Skin epidermis (tissue), 12 donors: ENCODE measurements around the gene CYRIA.

Experiments
- H3K27ac ChIP-seq, 21 experiments: fragments of 200-600 bp; sonication (generic) in 11 of 21; one replicate each; pipeline ENCODE4 v1.5.0; 2020; ENCODE audit warnings: mild to moderate bottlenecking in 3 of 21, inconsistent platforms in 2 of 21, moderate library complexity in 2 of 21
- H3K4me3 ChIP-seq, 7 experiments: fragments of 200-600 bp; sonication (generic) in 2 of 7; one replicate each; pipeline ENCODE4 v1.5.0; 2020; ENCODE audit warnings: inconsistent platforms in 2 of 7, mild to moderate bottlenecking in 2 of 7, moderate library complexity in 1 of 7

The CYRIA gene

DNA sequence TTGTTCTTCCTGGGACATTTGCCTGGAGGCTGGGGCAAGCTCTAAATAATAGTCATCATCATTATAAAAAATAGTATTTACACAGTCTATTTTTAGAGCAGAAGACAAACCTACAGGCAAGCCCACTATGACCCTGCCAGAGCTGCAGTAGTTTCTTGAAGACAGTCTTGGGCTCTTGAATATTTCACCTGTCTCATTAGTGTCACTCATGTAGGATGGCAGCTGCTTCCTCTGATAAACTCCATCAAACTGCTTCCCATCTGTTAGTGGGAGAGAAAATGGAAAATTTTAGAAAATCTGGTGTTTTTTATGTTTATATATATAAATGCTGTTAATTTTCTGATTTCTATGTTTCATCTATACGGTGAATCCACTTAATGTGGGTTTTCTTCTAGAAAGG is 8.5 kb upstream of the CYRIA start:
- H3K27ac ChIP-seq, result no peak overlapping the region
- no peak overlapping the region for H3K4me3 ChIP-seq

DNA sequence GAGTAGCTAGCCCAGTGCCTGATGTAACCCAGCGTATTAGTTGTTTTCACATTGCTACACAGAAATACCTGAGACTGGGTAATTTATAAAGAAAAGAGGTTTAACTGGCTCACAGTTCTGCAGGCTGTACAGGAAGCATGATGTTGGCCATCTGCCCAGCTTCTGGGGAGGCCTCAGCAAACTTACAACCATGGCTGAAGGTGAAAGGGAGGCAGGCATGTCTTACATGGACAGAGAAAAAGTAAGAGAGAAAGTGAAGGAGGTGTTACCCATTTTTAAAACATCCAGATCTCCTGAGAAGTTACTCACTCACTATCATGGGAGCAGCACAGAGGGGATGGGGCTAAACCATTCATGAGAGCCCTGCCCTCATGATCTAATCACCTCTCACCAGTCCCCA is 6.1 kb upstream of the CYRIA start:
- H3K4me3 ChIP-seq, result no peak overlapping the region
- H3K27ac ChIP-seq, result no peak overlapping the region

DNA sequence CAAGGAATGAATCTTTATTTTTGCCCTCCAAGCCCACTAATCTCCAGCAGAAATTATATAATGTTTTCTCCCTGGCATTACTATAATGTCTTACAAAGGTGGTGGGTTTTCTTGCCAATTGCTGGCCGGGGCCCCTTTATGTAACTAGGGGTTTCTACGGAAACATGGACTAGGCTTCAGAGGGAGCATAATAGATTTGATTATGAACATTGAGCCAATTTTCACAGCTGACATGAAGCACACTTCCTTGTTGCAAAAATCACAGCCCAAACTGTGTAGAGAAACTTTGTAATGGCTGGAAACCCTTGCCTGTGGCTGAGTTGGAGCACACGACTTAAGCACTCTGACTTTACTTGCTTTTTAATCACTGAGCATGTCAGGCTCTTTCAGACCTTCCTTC is 3.8 kb upstream of the CYRIA start:
- Histone ChIP-seq H3K27ac (no peak overlapping the region), H3K4me3 (no peak overlapping the region)

DNA sequence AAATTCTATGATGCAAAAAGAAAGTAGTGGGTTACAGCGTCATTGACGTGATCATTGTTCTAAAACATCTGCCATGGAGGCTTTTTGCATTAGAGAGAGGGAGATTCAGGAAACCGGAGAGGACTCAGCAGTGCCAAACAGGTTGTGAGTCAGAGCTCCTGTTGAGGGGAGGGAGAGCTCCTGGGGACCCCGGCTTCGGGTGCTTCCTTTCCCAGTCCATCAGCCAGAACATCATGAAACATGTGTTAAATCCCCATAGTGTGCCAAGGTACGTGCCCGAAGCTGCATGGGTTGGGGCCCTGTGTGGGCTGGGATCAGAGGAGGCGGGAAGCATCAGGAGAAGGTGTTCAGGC is 791 bp upstream of the CYRIA start:
- Histone ChIP-seq H3K4me3 (peak overlapping the region in 3 of 7 experiments; percentile 29 to 56 (median 55)), H3K27ac (peak overlapping the region in 4 of 21 experiments; percentile 18 to 55 (median 32))

DNA sequence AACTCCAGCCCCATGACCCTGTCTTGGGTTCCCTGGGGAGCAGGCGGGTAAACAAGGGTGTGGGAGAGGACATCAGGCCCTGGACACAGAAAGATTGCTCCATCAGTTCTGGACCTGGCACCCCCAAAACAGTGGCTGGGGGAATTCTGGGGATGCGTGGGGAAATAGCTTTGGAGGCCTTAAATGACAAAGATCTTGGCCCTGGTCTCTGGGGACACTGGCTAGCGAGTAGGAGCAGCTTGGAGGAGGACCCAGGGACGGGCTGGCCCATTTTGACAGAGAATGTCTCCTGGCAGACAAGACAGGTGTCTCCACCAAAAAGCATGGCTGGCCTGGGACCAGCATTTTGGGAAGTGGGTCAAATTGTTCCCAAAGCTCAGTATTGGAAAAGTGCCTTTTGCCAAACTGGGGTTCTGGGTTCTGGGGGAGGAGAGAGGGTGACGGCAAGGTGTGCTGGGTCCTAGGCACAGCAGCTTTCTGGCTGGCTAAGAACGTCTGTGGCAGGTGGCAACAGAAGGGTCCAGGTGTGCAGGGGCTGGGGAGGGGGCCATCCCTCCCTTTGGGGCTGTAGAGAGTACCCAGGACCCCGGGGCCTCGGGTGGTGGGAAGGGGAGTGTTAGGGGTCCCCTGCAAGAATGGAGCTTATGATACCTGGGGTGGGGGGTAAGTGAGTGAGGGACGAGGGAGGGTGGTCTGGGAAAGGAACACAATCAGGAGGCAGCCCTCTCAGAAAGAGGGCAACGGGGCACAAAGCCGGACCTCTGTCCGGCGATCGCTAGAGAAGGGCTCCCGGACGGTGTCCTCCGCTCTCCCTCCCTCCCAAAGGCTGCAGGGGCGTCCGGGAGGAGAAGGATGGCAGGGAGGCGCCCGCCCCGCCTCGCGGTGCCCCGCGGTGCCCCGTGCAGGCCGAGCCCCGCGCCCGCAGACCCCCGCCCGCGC is 556 bp downstream of the CYRIA start:
- H3K27ac ChIP-seq, result peak overlapping the region; percentile 2 to 81 (median 68)
- peak overlapping the region; percentile 36 to 56 (median 48) for H3K4me3 ChIP-seq

DNA sequence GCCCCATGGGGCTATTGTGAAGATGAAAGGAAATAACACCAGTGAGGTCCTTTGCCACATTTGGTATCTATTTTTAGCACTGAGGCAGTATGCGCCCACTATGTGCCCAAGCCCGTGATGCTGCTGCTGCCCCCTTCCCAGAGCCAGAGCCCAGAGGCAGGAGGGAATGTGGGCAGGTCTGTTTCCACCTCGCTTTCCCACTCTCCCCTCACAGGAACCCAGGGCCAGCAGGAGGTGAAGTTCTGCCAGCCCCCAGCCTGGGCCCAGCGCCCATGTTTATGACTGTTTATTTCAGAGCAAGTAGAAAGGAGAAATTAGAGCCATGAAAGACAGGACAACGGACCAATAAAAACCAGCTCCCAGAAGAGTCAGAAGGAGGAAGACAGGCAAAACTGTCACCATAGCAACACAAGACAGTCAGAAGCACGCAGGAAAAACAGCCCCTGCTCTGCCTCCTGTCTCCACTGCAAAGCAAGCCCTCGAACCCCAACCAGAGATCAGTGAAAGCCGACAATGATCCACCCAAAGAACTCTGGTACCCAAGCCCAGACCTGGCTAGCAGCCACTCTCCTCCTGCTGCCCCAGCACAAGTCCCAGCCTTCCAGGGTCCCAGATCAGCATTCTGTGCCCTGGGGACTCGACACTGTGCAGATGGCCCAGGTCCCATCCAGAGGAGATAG is 1.4 kb downstream of the CYRIA start:
- H3K27ac ChIP-seq, result peak overlapping the region in 16 of 21 experiments; percentile 11 to 81 (median 67)
- H3K4me3 ChIP-seq, result peak overlapping the region; percentile 36 to 56 (median 48)

DNA sequence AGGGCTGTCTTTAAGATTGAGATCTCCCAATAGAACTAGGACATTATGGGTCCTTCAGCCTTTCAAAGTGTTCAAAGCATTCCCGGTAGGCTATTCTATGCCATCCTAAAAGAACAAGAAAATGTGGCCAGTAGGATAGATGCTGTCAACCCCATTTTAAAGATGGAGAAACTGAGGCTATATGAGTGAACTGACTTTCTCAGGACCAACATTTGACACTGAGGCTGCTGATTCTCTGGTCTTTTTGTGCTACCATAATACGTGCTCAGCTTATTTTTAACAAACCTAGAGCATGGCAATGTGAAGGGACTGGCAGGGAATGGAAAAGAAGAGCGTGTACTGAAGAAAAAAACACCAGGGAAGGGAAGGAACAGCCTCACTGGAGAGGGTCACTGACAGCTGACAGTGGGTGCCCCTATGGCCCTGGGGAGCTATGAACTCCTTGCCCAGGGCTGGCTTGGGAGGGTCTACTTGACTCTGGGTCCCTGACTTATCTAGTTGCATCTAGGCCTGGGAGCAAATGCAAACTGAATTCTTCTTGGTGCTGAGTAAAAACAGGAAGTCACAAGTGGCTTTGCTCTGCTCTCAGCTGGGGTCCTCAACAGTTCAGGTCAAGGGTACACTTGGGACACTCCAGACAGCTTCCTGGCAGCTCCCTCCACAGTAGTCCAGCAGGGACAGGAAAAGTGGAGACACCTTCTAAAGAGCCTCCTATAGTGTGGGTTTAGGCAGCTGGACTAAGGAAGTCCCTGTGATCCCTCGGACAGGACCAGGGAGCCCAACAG is 2.3 kb downstream of the CYRIA start:
- peak overlapping the region in 9 of 21 experiments; percentile 1 to 80 (median 39) for H3K27ac ChIP-seq
- H3K4me3 ChIP-seq, result peak overlapping the region in 3 of 7 experiments; percentile 55 to 56 (median 55)

DNA sequence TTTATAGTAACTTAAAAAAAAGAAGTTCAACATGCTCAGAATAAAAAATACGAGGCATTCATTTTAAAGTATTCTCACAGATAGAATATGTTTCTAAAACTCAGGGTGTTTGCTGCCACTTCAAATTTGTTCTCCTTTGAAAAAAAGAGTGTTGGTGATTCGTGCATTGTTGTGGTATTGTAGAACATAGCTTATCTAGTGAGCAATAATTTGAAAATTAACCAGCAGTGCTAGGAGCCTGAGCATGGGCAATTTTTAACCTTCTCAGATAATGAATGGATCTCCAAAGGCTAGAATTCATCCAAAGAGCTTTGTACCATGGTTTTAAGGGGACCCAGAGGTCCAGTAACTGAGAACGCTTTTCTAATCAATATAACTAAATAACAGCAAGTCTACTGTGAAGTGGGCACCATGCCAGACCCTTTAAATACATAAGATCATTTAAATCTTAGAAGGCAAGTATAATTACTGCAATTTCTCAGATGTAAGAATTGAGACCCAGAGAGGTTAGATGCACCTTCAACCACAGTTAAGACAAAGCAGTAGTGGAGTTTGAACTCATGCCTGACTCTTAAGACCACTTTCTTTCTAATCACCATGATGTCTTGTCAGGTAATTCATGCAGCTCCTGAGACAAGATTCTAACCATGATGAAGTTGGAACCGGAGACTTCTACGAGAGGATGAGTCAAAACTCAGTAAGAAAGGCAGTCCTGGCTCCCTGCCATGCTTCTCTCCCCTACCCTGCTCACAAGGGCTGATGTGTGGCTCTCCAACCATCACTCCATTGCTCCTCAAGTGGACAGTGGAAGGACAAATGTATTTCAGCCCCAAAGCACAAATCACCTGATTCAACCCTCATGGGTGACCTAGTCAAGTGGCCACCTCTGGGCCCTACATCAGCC is 3.4 kb downstream of the CYRIA start:
- Histone ChIP-seq H3K27ac (no peak overlapping the region), H3K4me3 (no peak overlapping the region)

DNA sequence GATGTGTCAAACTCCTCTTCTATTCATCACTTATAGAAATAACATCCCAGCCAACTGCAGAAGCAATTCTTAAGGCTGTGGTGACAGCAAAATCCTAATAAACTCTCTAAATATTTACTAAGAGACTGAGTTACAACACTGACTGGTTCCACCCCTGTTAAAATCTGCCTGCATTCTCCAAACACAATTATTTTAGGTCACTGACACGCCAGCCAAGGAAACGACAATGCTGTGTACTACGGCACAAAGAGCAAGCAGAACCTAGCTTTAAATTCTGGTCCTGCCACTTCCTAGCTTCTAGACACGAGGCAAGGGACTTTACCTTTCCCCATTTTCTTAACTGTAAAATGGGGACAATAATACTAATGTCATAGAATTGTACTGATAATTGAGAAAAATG is 4.1 kb downstream of the CYRIA start:
- no peak overlapping the region for H3K27ac ChIP-seq
- no peak overlapping the region for H3K4me3 ChIP-seq

DNA sequence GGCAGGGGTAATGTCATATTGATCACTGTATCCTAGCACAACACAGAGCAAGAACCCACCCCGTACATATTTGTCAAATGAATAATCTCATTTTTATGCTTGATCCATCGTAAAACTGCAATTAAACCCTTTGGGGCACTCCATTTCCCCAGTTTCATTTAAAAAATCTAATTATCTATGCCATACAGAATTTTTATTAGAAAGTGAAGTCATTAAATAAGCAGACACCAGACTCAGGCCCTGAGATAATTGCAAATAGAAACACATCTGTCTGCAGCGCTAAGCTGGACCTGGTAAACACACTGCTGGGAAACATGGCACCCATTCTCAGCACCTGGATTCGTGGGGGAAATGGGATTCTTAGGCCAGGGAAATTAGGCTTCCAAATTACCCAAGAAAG is 5.1 kb downstream of the CYRIA start:
- Histone ChIP-seq H3K4me3 (no peak overlapping the region), H3K27ac (no peak overlapping the region)

DNA sequence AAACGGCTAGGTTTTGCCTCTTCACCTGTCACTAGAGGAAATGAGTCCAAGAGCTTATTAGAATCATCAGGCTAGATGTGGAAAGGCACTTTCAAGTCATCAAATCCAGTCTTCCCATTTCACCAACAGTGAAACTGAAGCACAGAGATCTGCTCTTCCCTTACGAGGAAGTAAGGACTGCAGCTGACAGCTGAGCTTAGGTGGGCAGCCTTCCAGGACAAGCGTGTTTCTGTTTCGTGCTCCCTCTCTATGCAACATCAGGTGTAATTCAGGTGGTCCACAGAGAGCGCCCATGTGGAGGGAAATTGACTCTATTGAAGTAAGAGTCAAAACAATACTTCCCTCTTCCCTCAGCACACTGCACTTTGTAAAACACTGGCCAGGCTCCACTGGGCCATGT is 5.5 kb downstream of the CYRIA start:
- H3K27ac ChIP-seq, result no peak overlapping the region
- no peak overlapping the region for H3K4me3 ChIP-seq

DNA sequence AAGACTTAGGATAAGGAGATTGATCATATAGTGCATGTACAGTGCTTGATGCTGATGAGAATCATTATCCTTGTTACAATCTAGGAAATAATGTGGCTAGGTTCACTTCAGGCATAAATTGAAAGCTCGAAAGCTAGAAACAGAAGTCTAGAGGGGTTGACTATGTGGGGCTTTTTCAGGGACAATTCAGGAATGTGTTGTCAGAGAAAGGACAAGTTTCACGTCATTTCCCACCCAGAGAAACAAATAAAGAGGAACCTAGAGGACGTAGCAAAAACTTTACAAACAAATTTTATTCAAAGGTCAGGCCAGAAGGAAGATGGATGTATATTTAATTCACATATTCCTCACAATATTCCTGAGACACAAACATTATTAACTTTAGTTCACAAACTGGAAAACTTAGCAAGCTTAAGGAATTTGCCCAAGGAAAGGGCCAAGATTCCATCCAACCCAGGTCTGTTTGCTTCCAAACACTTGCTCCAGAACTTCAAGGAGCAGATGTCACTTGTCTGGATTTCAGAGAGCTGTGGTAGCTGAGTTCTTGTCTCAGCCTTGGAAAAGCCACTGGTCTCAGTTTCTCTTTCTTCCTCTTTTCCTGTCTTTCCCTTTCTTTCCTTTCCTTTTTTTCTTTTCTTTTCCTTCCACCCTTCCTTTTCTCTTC is 7.4 kb downstream of the CYRIA start:
- H3K4me3 ChIP-seq, result no peak overlapping the region

DNA sequence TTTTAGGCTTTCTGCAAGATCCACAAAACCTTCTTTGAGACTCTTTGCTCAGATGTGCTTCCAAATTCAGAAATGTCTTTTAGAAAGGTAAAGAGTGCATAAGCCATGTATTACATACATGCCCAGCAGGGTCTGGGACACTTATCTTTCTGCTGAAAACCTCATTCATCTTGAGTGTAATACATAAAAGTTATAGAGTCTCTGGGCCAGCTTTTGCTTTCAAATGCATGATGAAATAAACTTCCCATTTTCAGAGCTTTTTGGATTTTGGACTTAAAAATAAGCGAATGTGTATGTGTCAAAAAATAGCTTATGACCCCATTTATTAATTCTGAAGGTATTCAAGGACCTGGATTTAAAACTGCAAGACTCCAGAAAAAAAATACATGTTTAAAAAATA is 8.0 kb downstream of the CYRIA start:
- peak overlapping the region in 10 of 21 experiments; percentile 6 to 65 (median 48) for H3K27ac ChIP-seq

More for the DNA sequence above, 7.4 kb downstream of the CYRIA start:
- H3K27ac ChIP-seq, result peak overlapping the region in 11 of 21 experiments; percentile 4 to 65 (median 39)

DNA sequence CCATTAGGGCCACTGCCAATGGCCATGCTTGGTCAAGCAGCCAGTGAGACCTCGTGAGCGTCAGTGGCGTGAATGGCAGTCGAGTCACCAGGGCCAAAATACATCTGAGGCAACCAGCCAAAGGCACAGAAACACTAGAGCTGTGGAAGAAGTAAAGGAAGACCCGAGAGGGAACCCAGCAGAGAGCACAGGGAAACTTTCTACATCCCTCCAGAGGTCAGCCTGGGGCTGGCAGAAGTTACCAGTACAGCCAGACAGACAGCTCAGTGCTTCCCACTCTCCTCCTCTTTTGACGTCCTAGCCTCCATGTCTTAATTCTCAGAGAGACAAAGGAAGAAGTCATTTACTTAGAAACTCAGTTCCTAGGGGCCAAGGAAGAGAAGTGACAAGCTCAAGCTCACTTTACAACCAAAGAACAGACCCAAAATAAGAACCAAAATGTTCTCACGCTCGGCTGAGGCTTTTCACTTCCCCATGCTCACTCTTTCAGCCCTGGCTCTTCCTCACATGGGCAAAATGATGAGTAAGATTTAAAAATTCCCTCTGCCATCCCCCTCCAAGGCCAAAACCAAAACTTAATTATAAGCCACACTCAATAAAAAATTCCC is 8.7 kb downstream of the CYRIA start:
- Histone ChIP-seq H3K4me3 (no peak overlapping the region), H3K27ac (peak overlapping the region in 16 of 21 experiments; percentile 1 to 71 (median 43))

More for the DNA sequence above, 8.0 kb downstream of the CYRIA start:
- no peak overlapping the region for H3K4me3 ChIP-seq

DNA sequence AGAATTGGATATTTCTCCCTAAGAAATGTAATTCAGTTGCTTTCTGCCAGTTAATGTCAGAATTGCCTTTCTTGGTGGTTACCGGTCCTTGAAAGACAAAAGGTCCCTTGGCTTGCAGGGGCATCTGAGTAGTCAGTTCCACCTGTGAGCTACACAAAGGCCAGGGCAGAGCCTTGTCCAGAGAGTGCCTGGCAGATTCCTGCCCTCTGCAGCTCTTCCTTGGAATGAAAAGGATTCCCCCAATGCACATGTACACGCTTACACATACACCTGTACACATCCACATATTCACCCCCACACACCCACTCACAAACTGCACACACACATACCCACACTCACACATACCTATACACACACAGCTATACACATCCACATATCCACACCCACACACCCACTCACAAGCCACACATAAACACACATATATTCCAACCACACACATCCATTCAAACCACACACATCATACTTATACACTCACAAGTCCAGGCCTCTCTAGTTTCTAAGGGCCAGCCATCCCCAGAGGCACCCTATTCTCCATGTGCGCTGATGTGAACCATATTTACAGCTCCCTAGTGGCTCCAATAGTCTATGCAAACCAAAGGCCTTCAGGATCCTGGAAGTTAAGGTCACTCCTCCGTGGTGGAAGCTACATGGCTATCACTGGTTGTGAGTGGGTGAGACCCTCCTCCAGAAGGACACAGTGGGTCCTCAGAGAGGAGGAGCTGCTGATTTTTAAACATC is 9.6 kb downstream of the CYRIA start:
- H3K27ac ChIP-seq, result peak overlapping the region in 14 of 21 experiments; percentile 1 to 71 (median 43)
- H3K4me3 ChIP-seq, result no peak overlapping the region

DNA sequence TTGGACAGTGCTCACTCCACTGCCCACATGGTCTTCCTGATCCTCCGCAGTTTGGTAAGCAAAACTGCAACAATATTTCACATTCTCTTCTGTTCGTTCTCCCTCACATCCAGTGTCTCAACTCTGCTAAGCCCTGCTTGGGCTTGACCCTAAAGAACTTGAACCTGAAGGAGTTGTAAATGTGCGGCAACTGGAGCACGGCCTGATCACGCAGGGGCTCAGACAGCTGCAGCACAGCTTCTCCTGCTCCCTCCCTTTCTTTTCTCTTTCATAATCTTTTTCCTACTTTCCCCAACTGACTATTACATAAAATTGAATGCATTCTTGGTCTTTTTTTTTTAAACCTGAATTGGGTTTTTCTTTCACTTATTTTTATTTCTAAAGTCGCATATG is 10.2 kb downstream of the CYRIA start:
- Histone ChIP-seq H3K27ac (peak overlapping the region in 4 of 21 experiments; percentile 15 to 56 (median 20)), H3K4me3 (no peak overlapping the region)

DNA sequence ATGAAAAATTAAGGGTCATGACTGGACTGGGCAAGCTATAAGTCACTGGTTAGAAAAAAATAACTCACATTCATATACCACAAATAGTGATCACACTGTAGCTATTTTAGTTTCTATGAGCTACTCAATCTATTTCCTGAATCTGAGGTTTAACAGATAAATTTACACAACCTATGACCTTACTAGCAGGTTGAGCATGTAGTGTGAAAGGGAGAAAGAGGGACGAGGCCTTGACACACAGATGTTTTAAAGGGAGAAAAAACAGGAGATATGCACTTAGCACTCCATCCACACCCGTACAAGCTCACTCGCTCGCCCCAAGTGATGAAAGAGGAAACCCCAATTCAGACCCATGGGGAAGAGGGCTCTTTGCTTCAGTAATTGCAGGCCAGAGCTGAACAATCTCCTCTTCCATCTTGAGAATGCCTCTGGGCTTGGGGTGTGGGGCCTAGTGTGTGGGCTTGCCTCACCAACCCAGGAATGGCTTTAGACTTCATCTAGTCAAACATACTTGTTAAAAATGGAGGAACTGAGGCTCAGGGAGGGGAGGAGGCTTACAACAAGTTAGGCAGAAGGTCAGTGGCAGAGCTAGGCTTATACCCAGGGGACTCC is 10.7 kb downstream of the CYRIA start:
- peak overlapping the region in 3 of 21 experiments; percentile 17 to 56 (median 24) for H3K27ac ChIP-seq
- no peak overlapping the region for H3K4me3 ChIP-seq
